ENCODE data around the gene NRP2.

DNA sequence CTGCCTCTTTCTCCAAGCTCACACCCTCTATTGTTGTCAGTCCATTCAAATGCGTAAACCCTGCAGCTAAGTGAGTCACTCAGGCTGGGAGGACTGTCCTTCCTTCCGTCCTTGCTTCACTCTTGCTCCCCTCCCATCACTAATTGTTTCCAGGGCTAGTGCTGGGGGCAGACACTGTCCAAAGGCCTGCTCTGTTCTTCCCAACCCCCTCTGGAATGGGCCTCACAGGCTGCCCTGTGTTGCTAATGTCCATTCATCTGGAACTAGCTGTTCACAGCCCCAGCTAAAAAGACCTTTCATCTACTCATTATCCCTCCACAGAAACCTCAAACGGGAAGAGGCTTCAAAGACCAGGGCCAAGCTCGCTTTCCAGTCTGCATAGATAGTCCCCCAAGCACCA is 31.9 kb upstream of the NRP2 start:
- TF ChIP-seq NCOA1 (CRISPR knock-in tag; IDR thresholded peaks at IDR 0.05): no peak
- TF ChIP-seq NR1H2 (CRISPR knock-in tag; IDR thresholded peaks at IDR 0.05; ENCODE audit: borderline replicate concordance, low read depth): no peak
- TF ChIP-seq, protein P1, sequence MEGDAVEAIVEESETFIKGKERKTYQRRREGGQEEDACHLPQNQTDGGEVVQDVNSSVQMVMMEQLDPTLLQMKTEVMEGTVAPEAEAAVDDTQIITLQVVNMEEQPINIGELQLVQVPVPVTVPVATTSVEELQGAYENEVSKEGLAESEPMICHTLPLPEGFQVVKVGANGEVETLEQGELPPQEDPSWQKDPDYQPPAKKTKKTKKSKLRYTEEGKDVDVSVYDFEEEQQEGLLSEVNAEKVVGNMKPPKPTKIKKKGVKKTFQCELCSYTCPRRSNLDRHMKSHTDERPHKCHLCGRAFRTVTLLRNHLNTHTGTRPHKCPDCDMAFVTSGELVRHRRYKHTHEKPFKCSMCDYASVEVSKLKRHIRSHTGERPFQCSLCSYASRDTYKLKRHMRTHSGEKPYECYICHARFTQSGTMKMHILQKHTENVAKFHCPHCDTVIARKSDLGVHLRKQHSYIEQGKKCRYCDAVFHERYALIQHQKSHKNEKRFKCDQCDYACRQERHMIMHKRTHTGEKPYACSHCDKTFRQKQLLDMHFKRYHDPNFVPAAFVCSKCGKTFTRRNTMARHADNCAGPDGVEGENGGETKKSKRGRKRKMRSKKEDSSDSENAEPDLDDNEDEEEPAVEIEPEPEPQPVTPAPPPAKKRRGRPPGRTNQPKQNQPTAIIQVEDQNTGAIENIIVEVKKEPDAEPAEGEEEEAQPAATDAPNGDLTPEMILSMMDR (CRISPR knock-in tag; IDR thresholded peaks at IDR 0.05): no peak
- no peak for TF ChIP-seq ZNF274 (CRISPR knock-in tag; IDR thresholded peaks at IDR 0.05)
- TF ChIP-seq, protein P2, sequence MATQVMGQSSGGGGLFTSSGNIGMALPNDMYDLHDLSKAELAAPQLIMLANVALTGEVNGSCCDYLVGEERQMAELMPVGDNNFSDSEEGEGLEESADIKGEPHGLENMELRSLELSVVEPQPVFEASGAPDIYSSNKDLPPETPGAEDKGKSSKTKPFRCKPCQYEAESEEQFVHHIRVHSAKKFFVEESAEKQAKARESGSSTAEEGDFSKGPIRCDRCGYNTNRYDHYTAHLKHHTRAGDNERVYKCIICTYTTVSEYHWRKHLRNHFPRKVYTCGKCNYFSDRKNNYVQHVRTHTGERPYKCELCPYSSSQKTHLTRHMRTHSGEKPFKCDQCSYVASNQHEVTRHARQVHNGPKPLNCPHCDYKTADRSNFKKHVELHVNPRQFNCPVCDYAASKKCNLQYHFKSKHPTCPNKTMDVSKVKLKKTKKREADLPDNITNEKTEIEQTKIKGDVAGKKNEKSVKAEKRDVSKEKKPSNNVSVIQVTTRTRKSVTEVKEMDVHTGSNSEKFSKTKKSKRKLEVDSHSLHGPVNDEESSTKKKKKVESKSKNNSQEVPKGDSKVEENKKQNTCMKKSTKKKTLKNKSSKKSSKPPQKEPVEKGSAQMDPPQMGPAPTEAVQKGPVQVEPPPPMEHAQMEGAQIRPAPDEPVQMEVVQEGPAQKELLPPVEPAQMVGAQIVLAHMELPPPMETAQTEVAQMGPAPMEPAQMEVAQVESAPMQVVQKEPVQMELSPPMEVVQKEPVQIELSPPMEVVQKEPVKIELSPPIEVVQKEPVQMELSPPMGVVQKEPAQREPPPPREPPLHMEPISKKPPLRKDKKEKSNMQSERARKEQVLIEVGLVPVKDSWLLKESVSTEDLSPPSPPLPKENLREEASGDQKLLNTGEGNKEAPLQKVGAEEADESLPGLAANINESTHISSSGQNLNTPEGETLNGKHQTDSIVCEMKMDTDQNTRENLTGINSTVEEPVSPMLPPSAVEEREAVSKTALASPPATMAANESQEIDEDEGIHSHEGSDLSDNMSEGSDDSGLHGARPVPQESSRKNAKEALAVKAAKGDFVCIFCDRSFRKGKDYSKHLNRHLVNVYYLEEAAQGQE (IDR thresholded peaks at IDR 0.05; ENCODE audit: borderline replicate concordance in 1 of 2, low read depth in 1 of 2, low read length in 2 of 2): no peak
- no peak for TF ChIP-seq NFRKB (IDR thresholded peaks at IDR 0.05)
- TF ChIP-seq, protein P3, sequence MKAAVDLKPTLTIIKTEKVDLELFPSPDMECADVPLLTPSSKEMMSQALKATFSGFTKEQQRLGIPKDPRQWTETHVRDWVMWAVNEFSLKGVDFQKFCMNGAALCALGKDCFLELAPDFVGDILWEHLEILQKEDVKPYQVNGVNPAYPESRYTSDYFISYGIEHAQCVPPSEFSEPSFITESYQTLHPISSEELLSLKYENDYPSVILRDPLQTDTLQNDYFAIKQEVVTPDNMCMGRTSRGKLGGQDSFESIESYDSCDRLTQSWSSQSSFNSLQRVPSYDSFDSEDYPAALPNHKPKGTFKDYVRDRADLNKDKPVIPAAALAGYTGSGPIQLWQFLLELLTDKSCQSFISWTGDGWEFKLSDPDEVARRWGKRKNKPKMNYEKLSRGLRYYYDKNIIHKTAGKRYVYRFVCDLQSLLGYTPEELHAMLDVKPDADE (CRISPR knock-in tag; IDR thresholded peaks at IDR 0.05): no peak
- TF ChIP-seq, protein P4, sequence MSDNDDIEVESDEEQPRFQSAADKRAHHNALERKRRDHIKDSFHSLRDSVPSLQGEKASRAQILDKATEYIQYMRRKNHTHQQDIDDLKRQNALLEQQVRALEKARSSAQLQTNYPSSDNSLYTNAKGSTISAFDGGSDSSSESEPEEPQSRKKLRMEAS (IDR thresholded peaks at IDR 0.05): no peak
